ENCODE data around the gene RAB5A.
"Not testable (repeated sequence)": the region's sequence is repeated elsewhere in the genome, so short reads cannot be mapped to it uniquely, and the experiment has no call there.

Gene RAB5A

GRCh38 chr3:19946832-19947548 is at the start of gene RAB5A:
RAB5A (plus strand) TSS chr3:19947097; CDS start chr3:19950899, 3,802 bp downstream.
- H3K36me3 Mint-ChIP-seq (ENCODE audit: low read depth) = peaks cover 20% of the 10 kb centered on the region

GRCh38 chr3:19898721-19899120 is 48.2 kb upstream of the RAB5A start:
- no peak overlapping the region for H3K4me3 Mint-ChIP-seq
- no peaks in the 10 kb centered on the region for H3K9me3 Mint-ChIP-seq
- no peaks in the 10 kb centered on the region for H3K27me3 Mint-ChIP-seq (ENCODE audit: low read depth)
- no peak for TF ChIP-seq CTCF (IDR thresholded peaks at IDR 0.05; ENCODE audit: unreplicated experiment in 3 of 3)
- peaks cover 15% of the 10 kb centered on the region for H3K4me1 Mint-ChIP-seq
- H3K27ac Mint-ChIP-seq = peak overlapping the region; percentile 10 to 35 (median 22)
- H3K36me3 Mint-ChIP-seq (ENCODE audit: low read depth) = no peaks in the 10 kb centered on the region

More at GRCh38 chr3:19946832-19947548, at the start of gene RAB5A:
- no peaks in the 10 kb centered on the region for H3K27me3 Mint-ChIP-seq (ENCODE audit: low read depth)
- H3K27ac Mint-ChIP-seq = peak within 1 kb of the TSS; percentile 98 to 99 (median 99)
- H3K4me3 Mint-ChIP-seq = peak within 1 kb of the TSS; percentile 93 to 100 (median 97)
- peaks cover 6% of the 10 kb centered on the region for H3K9me3 Mint-ChIP-seq
- no peak for TF ChIP-seq CTCF (IDR thresholded peaks at IDR 0.05; ENCODE audit: unreplicated experiment in 3 of 3)
- peaks cover 34% of the 10 kb centered on the region for H3K4me1 Mint-ChIP-seq

- no peak for TF ChIP-seq CTCF (IDR thresholded peaks at IDR 0.05; ENCODE audit: unreplicated experiment in 3 of 3)
- H3K27ac Mint-ChIP-seq = peak overlapping the region in 1 of 3 experiments; percentile 35
- H3K4me1 Mint-ChIP-seq = peaks cover 15% of the 10 kb centered on the region
- no peaks in the 10 kb centered on the region for H3K36me3 Mint-ChIP-seq (ENCODE audit: low read depth)
- no peaks in the 10 kb centered on the region for H3K9me3 Mint-ChIP-seq
- no peak overlapping the region for H3K4me3 Mint-ChIP-seq
- no peaks in the 10 kb centered on the region for H3K27me3 Mint-ChIP-seq (ENCODE audit: low read depth)
These were observed 47.6 kb upstream of the RAB5A start for GRCh38 chr3:19899264-19899663.

- H3K4me1 Mint-ChIP-seq = peaks cover 15% of the 10 kb centered on the region
- H3K36me3 Mint-ChIP-seq (ENCODE audit: low read depth); H3K27me3 Mint-ChIP-seq (ENCODE audit: low read depth); H3K27ac Mint-ChIP-seq; H3K4me3 Mint-ChIP-seq; H3K9me3 Mint-ChIP-seq: not testable (repeated sequence)
These were observed 47.1 kb upstream of the RAB5A start for GRCh38 chr3:19899833-19900232.

- no peak for TF ChIP-seq CTCF (IDR thresholded peaks at IDR 0.05; ENCODE audit: unreplicated experiment in 3 of 3)
- Mint-ChIP-seq H3K27ac (peak overlapping the region in 1 of 3 experiments; percentile 53), H3K36me3 (ENCODE audit: low read depth) (no peaks in the 10 kb centered on the region), H3K27me3 (ENCODE audit: low read depth) (no peaks in the 10 kb centered on the region), H3K4me1 (peaks cover 15% of the 10 kb centered on the region), H3K9me3 (no peaks in the 10 kb centered on the region), H3K4me3 (no peak overlapping the region)
These were observed 45.6 kb upstream of the RAB5A start for GRCh38 chr3:19901337-19901736.

- Mint-ChIP-seq H3K27ac (no peak overlapping the region), H3K9me3 (no peaks in the 10 kb centered on the region), H3K4me1 (peaks cover 15% of the 10 kb centered on the region), H3K36me3 (ENCODE audit: low read depth) (no peaks in the 10 kb centered on the region), H3K4me3 (no peak overlapping the region), H3K27me3 (ENCODE audit: low read depth) (no peaks in the 10 kb centered on the region)
- TF ChIP-seq CTCF (IDR thresholded peaks at IDR 0.05; ENCODE audit: unreplicated experiment in 3 of 3) = no peak
These were observed 45.0 kb upstream of the RAB5A start for GRCh38 chr3:19901918-19902317.
